GM20000 (cell line): ENCODE data around the gene SLC38A8.

Experiments
- DNase-seq: peaks from one replicate; pipeline ENCODE4 v3.0.0; 2012; ENCODE audit warnings: low spot score
- TF ChIP-seq, protein P1 (sequence below): IDR thresholded peaks from 2 replicates; pipeline ENCODE4 v1.5.1; 2012; ENCODE audit warnings: mild to moderate bottlenecking, control low read depth; ENCODE audit errors: extremely low read depth, missing control alignments

Gene SLC38A8

DNA sequence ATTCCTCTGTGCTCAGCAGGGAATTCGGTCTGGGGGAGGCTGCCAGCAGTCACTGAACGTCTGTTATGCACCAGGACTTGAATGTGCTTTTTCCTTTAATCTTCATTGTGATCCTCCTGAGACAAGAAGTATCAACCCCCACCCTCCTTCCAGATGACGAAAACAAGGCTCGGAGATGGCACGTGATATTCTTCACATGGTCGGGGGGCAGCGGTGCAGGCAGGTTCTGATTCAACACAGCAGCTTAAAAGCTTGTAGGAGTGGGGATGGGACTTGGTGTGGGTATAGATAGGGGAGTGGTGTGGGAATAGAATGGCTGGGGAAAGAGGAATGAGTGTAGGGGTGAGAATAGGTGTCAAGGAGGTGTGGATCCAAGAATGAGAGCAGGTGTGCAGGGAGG, 68.1 kb downstream of the SLC38A8 start:
- TF ChIP-seq, protein P1, sequence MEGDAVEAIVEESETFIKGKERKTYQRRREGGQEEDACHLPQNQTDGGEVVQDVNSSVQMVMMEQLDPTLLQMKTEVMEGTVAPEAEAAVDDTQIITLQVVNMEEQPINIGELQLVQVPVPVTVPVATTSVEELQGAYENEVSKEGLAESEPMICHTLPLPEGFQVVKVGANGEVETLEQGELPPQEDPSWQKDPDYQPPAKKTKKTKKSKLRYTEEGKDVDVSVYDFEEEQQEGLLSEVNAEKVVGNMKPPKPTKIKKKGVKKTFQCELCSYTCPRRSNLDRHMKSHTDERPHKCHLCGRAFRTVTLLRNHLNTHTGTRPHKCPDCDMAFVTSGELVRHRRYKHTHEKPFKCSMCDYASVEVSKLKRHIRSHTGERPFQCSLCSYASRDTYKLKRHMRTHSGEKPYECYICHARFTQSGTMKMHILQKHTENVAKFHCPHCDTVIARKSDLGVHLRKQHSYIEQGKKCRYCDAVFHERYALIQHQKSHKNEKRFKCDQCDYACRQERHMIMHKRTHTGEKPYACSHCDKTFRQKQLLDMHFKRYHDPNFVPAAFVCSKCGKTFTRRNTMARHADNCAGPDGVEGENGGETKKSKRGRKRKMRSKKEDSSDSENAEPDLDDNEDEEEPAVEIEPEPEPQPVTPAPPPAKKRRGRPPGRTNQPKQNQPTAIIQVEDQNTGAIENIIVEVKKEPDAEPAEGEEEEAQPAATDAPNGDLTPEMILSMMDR: no peak
- no peak for DNase-seq

DNA sequence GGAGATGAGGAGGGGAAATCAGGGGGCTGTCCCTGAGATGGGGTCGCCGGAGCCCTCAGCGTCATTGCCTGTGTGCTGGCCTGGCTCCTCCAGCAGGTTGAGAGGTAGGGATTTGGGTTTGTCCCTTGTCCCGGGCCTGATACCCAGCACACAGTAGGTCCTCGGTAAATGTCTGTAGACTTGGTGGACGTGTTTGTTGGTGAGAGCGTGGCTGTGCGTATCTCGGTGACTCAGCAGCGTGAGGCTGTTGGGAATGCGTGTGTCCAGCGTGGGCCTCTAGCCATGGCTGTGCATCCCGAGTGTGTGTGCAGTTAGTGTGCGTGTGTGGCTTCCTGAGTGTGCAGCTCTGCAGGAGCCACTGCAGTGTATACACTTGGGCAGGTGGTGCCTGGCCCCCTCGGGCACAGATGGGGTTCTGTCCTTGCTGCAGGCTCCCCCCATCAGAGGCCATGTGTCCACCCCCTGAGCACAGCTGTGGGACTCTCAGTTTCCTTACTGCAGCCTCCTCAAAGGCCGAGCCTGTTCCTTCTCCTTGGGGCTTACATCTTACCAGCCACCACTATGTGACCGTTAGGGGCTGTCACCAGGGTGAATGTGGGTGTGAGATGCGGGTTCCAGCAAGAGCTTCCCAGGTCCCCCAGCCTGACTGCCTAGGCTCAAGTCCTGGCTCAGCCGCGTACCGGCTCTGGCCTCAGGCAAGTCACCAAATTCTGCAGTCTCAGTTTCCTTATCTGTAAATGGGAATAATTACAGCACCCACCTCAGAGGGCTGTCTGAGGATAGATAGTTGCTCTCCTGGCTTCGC, 68.8 kb downstream of the SLC38A8 start:
- DNase-seq: no peak
- TF ChIP-seq, protein P1: no peak

DNA sequence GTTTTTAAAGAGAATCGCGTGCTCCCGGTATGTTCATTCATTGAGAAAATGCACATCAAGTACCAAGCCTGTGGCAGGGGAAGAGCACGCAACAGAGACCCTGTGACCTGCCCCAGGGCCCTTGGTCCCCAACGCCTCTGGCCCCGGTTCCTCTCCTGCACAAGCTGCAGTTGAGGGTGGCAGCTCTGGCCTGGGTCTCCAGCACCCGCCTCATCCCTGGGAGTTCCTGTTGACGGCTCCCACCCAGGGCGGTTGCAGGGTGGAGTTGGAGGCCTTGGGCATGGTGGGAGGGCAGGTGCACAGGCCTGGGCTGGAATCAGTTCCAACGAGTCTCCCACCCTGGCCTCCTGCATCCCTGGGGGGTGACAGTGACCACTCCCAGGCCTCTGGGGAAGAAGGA, 69.5 kb downstream of the SLC38A8 start:
- DNase-seq: no peak
- TF ChIP-seq, protein P1: no peak

DNA sequence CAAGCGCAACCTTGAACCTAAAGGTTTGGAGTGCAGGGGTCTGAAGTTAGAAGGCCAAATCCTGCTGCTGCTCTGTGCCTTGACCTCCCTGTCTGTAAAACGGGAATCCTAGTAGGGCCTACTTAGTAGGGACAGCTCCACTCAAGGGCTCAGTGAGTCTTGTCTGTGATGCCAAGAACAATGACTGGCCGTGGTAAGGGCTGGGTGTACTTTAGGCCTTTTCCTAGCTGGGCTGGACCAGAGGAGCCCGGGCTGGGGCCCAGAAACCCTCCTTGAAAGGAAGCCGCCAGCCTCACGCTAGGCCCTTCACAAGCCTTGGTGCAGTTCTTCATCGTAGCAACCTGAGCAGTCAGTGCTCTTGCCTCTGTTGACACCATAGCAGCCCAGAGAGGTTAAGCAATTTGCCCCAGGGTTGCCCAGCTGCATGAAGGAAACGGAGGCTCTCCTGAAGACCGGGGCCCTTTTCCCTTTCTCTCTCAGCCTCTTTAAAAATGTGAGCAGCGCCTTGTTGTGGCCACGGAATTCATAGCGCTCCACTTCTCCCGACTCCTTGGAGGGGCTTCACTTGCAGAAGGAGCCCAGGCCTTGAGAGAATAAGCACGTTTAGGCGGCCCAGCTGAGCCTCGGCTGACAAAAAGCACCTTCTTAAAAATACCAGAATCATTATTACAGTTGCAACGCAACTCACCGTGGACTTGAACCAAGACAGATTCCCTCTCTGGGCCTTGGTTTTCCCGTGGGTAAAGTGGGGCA, 70.2 kb downstream of the SLC38A8 start:
- TF ChIP-seq, protein P1: no peak
- DNase-seq: no peak

DNA sequence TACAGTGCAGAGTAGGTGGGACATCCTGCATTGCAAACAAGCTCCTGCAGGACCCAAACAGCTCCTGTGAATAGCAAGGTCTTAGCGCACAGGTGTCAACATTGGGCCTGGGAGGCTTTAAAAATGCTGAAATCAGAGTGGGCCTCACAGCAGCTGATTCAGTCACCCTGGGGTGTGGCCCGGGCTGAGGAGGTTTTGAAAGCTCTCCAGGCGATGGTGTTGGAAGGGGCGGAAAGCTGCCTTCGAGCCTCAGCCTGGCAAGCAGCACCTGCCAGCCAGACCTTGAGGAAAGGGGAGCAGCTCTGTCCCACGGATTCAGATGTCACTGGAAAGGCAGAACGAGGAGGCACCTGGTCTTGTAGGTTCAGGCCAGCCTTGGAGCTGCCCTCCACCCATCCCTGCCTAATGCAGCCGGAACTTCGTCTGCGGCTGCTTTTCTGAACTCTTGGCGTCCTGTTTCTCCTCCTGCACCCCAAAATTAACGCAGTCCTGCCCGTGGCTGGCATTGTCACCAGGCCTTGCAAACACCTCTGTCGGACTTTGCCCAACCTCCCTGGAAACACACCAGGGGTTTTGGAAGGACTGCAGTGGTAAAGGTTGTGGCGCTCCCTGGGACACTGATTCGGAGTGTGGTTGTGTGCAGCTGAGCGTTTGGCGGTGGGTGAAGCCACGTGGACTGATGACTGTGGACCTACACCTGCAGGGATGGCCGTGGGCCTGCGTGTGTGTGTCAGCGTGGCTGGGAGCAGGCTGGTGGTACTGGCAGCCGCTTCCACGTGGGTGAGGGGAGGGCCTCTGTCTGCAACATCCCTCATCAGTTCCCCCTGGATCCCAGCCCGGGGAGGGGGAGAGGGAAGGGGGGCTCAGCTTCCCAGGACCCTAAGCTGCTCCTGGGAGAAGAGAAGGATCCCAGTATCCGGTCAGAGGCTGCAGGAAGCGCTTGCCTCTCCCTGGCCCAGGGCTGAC, 71.1 kb downstream of the SLC38A8 start:
- no peak for DNase-seq
- TF ChIP-seq, protein P1: no peak

DNA sequence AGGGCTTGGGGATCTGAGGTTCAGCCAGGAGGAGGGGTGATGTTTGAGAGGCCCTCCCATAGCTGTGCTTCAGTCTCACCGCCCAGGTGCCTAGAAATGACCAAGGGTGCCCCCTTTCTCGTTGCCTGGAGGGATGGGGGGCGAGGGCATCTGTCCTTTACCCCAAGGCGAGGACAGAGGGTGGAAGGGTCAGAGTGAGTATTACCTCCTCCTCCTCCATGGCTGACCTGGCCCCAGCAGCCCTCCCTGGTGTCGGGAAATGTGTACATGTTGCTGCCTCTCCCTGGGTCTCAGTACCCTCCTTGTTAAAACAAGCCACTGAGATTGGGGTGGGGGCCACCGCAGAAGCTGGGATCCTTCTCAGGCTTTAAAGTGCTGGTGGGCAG, 72.2 kb downstream of the SLC38A8 start:
- TF ChIP-seq, protein P1: no peak
- no peak for DNase-seq
